ENCODE data around the gene USP17L20.
"Not testable (repeated sequence)": the region's sequence is repeated elsewhere in the genome, so short reads cannot be mapped to it uniquely, and the experiment has no call there.

DNA sequence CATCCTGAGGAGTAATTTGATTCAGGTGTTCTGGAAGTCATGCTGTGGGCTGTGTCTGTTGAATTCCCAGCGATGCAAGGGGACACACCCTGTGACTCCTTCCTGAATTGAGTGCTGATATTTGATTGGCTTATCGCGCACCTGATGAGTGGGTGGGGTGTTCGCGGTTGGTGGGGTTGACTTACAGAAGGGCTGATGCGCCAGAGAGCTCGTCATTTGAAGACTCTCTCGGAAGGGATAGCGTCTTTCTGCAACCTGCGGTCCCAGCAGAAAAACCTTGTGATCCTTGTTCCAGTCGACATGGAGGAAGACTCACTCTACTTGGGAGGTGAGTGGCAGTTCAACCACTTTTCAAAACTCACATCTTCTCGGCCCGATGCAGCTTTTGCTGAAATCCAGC lies 38.1 kb upstream of the USP17L20 start, which contains the start of gene USP17L12:
- TF ChIP-seq POLR2AphosphoS5 (IDR thresholded peaks at IDR 0.05; ENCODE audit: low read depth, low read length); POLR2A (IDR thresholded peaks at IDR 0.05; ENCODE audit: low read depth, low read length); TAF1 (IDR thresholded peaks at IDR 0.05; ENCODE audit: low read depth, low read length); PAX5 (IDR thresholded peaks at IDR 0.05; ENCODE audit: insufficient read depth, low read length, severe bottlenecking): not testable (repeated sequence)
